ENCODE results near the gene SLC2A4RG.

Gene SLC2A4RG

DNA sequence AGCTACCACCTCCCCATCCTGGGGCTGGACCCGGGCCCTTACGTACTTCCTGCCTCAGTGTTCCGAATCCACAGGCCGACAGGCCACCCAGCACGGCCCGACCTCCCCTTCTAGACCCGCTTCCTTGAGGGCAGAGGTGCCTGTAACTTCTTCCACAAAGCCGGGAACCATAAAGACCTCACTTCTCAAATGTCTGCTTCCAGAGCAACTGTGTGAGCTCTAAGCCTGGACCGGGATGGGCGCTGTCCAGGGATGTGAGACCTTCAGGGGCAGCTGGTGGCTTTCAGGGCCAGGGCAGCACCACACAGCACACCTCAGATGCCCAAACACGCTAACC lies 9.3 kb downstream of the SLC2A4RG start:
- Histone ChIP-seq H3K27ac (ENCODE audit: insufficient read depth, low read depth, low read length, poor library complexity, severe bottlenecking) (no peak overlapping the region), H3K4me1 (ENCODE audit: control insufficient read depth, insufficient read depth, low read length) (peaks cover 4% of the 10 kb centered on the region)
- WGBS, 2 experiments: 93 to 94% methylated on average over 11 of the region's 11 CpGs

DNA sequence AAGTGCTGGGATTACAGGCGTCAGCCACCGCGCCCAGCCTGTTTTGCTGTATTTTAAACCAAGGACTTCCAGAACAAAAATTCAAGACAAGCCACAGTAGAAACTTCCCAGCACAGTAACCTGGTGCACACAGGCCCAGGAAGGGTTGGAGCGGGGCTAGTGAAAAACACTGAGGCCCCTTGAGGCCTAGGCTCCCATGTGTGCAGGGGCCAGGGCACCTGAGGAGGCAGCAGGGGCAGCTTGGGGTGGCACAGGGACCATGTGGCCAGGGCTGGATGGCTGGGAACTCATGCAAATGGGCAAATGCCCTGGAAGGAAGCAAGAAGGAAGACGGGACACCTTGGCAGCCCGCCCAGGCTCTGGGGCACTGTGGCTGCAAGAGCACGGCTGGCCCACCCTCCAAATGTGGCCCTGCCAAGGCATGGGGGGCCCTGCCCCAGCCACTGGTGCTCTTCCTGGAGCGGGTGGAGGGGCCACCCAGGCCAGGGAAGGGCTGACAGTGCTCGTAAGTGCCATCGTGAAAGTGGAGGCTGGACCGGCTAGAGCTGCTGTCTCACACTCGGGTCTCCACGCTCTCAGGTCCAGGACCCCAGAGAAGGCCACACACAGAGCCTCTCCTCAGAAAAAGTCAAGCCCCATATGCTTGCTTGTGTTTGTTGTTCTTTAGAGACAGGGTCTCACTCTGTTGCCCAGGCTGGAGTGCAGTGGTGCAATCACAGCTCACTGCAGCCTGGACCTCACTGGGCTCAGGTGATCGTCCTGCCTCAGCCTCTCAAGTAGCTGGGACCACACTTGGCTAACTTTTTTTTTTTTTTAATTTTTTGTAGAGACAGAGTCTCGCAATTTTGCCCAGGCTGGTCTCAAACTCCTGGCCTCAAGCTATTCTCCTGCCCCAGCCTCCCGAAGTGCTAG lies 10.3 kb downstream of the SLC2A4RG start:
- WGBS, 2 experiments: 96% methylated on average over 16 of the region's 16 CpGs

More for the DNA sequence above, 9.3 kb downstream of the SLC2A4RG start:
- no peak overlapping the region for H3K4me3 ChIP-seq (ENCODE audit: insufficient read depth, low read depth, low read length)
- no peaks in the 10 kb centered on the region for H3K36me3 ChIP-seq (ENCODE audit: control insufficient read depth, insufficient read depth, low read length)
- no peaks in the 10 kb centered on the region for H3K9me3 ChIP-seq (ENCODE audit: control insufficient read depth, low read length)
- H3K27me3 ChIP-seq (ENCODE audit: control insufficient read depth, insufficient read depth, low read length, poor library complexity, severe bottlenecking): no peaks in the 10 kb centered on the region

DNA sequence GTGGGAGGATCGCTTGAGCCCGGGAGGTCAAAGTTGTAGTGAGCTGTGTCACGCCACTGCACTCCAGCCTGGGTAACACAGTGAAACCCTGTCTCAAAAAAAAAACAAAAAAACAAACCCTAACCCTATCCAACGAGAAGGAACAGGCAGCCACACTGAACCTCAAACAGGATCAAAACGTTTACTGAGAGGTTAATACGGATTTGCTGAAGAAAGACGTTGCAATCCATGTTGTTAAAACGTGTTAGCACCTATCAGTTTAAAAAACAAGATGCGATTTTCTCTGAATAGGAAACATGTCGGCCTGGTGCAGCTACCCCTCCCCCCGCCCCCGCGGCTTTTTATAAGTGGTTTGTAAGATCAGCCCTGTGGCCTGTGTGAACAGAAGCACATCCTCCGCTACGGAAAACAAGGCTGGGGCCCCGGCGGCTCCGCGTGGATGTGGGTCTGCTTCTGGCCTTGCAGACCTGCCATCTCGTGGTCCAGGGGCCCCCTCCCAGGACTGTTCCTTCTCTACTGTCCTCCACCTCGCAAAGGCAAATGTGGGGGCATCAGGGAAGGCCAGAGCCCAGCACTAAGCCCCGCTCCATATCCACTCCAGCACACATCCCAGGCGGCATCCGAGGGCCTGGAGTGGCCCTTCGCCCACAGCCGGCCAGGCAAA lies 11.4 kb downstream of the SLC2A4RG start:
- H3K4me3 ChIP-seq (ENCODE audit: insufficient read depth, low read depth, low read length): no peak overlapping the region
- no peaks in the 10 kb centered on the region for H3K36me3 ChIP-seq (ENCODE audit: control insufficient read depth, insufficient read depth, low read length)
- no peak overlapping the region for H3K27ac ChIP-seq (ENCODE audit: insufficient read depth, low read depth, low read length, poor library complexity, severe bottlenecking)
- no peaks in the 10 kb centered on the region for H3K27me3 ChIP-seq (ENCODE audit: control insufficient read depth, insufficient read depth, low read length, poor library complexity, severe bottlenecking)
- no peaks in the 10 kb centered on the region for H3K4me1 ChIP-seq (ENCODE audit: control insufficient read depth, insufficient read depth, low read length)
- H3K9me3 ChIP-seq (ENCODE audit: control insufficient read depth, low read length): no peaks in the 10 kb centered on the region
- 84% methylated on average over 26 of the region's 26 CpGs for WGBS, 2 experiments

More for the DNA sequence above, 10.3 kb downstream of the SLC2A4RG start:
- Histone ChIP-seq H3K4me1 (ENCODE audit: control insufficient read depth, insufficient read depth, low read length) (peaks cover 3% of the 10 kb centered on the region), H3K36me3 (ENCODE audit: control insufficient read depth, insufficient read depth, low read length) (no peaks in the 10 kb centered on the region), H3K27me3 (ENCODE audit: control insufficient read depth, insufficient read depth, low read length, poor library complexity, severe bottlenecking) (no peaks in the 10 kb centered on the region), H3K9me3 (ENCODE audit: control insufficient read depth, low read length) (no peaks in the 10 kb centered on the region), H3K4me3 (ENCODE audit: insufficient read depth, low read depth, low read length) (no peak overlapping the region), H3K27ac (ENCODE audit: insufficient read depth, low read depth, low read length, poor library complexity, severe bottlenecking) (no peak overlapping the region)

DNA sequence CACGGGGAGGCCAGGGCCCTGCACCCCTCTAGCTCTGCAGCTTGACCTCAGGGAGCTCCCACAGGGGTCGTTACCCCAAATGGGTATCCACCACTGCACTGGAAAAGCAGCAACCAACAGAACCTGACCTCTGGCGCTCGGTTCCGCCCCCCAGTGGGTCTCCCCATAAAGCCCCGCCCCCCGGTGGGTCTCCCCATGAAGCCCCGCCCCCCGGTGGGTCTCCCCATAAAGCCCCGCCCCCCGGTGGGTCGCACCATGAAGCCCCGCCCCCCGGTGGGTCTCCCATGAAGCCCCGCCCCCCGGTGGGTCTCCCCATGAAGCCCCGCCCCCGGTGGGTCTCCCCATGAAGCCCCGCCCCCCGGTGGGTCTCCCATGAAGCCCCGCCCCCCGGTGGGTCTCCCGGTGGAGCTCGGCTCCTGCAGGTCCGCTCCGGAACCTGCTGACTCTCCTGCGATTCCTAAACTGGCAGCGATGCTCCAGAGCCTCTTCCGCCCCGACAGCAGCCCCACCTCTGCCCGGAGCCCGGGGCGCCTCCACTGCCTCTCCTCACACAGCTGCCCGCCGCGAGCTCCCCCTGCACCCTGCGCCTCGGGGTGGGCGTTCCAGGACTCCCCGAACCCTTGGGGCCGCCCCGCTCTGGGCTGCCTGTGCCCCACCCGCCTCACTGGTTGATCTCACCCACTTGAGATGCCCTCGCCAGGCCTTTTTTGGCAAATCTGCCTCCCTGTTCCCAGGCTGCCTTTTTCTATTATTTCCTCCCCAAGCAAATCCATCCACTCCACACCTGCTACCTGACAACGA lies 12.1 kb downstream of the SLC2A4RG start:
- Histone ChIP-seq H3K36me3 (ENCODE audit: control insufficient read depth, insufficient read depth, low read length) (no peaks in the 10 kb centered on the region), H3K4me3 (ENCODE audit: insufficient read depth, low read depth, low read length) (no peak overlapping the region), H3K4me1 (ENCODE audit: control insufficient read depth, insufficient read depth, low read length) (no peaks in the 10 kb centered on the region), H3K9me3 (ENCODE audit: control insufficient read depth, low read length) (no peaks in the 10 kb centered on the region), H3K27me3 (ENCODE audit: control insufficient read depth, insufficient read depth, low read length, poor library complexity, severe bottlenecking) (no peaks in the 10 kb centered on the region), H3K27ac (ENCODE audit: insufficient read depth, low read depth, low read length, poor library complexity, severe bottlenecking) (no peak overlapping the region)
- WGBS, 2 experiments: 84 to 90% methylated on average over 42 to 45 of the region's 45 CpGs

DNA sequence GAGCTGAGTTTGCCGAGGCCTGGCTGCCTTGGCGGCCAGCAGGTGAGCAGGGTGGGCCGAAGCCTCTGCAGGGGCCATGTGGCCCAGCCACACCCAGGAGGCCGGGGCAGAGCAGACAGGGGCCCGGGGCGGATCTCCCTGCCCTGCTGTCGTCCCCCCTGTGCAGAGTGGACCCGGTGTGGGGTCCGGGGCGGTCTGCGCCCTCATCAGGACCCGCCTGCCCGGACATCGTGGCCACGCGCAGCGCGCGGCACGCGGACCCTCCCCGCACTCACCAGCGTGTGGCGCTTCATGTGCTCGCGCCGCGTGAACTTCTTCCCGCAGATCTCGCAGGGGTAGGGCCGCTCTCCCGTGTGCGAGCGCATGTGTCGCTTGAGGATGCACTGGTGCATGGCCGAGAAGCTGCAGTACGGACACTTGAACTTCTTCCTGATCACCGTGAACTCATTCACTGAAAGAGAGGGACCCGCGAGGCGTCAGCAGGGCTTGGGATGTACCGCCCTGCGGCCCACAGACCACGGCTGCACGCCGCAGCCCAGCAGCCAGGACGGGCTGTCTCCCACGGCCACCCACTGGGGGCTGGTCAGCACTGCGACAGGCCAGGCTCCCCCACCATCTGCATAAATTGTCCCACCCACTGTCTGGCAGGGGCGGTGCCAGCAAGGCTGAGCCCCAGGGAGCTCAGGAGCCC lies 13.0 kb downstream of the SLC2A4RG start:
- Histone ChIP-seq H3K36me3 (ENCODE audit: control insufficient read depth, insufficient read depth, low read length) (no peaks in the 10 kb centered on the region), H3K27ac (ENCODE audit: insufficient read depth, low read depth, low read length, poor library complexity, severe bottlenecking) (no peak overlapping the region), H3K9me3 (ENCODE audit: control insufficient read depth, low read length) (no peaks in the 10 kb centered on the region), H3K4me3 (ENCODE audit: insufficient read depth, low read depth, low read length) (no peak overlapping the region), H3K4me1 (ENCODE audit: control insufficient read depth, insufficient read depth, low read length) (no peaks in the 10 kb centered on the region), H3K27me3 (ENCODE audit: control insufficient read depth, insufficient read depth, low read length, poor library complexity, severe bottlenecking) (no peaks in the 10 kb centered on the region)
- 90 to 92% methylated on average over 50 of the region's 50 CpGs for WGBS, 2 experiments

DNA sequence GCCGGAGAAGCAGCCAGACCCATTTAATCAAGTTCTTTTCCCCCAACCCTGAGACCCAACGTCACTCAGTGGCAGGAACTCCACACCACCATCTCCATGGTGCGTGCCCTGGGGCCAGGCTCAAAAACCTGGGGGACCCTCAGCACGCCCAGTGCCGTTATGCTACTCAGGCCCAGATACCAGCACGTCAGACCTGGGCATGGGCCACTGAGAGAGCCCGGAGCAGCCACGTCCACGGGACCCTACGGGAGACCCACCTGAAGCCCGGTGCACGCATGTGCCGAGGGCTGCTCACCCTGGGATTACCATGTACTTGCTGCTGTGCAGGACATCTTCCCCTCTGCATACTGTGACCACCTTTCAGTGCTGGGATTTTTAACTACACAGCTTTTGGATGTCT lies 13.8 kb downstream of the SLC2A4RG start:
- Histone ChIP-seq H3K4me3 (ENCODE audit: insufficient read depth, low read depth, low read length) (no peak overlapping the region), H3K36me3 (ENCODE audit: control insufficient read depth, insufficient read depth, low read length) (no peaks in the 10 kb centered on the region), H3K27me3 (ENCODE audit: control insufficient read depth, insufficient read depth, low read length, poor library complexity, severe bottlenecking) (no peaks in the 10 kb centered on the region), H3K4me1 (ENCODE audit: control insufficient read depth, insufficient read depth, low read length) (no peaks in the 10 kb centered on the region), H3K27ac (ENCODE audit: insufficient read depth, low read depth, low read length, poor library complexity, severe bottlenecking) (no peak overlapping the region), H3K9me3 (ENCODE audit: control insufficient read depth, low read length) (no peaks in the 10 kb centered on the region)
- WGBS, 2 experiments: 94 to 95% methylated on average over 13 of the region's 13 CpGs

DNA sequence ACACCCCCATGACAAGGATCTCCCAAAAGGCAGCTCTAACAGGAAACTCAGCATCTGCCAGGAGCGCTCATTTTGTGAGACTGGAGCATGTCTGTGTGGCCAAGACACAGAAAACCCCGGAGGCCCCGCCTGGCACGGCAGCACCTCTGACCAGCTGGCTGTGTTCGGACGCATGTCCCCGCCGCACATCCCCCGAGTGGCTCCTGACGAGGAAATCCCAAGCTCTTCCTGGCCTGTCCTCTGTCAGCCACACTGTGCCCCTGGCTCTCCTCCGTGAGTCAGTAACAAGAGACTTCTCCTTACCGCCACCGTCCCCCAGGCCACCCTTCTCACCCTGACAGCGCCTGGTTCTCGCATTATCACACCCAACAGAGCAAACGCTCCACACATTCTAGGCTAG lies 14.4 kb downstream of the SLC2A4RG start:
- Histone ChIP-seq H3K27me3 (ENCODE audit: control insufficient read depth, insufficient read depth, low read length, poor library complexity, severe bottlenecking) (no peaks in the 10 kb centered on the region), H3K36me3 (ENCODE audit: control insufficient read depth, insufficient read depth, low read length) (no peaks in the 10 kb centered on the region), H3K4me3 (ENCODE audit: insufficient read depth, low read depth, low read length) (no peak overlapping the region), H3K4me1 (ENCODE audit: control insufficient read depth, insufficient read depth, low read length) (no peaks in the 10 kb centered on the region), H3K27ac (ENCODE audit: insufficient read depth, low read depth, low read length, poor library complexity, severe bottlenecking) (no peak overlapping the region), H3K9me3 (ENCODE audit: control insufficient read depth, low read length) (no peaks in the 10 kb centered on the region)
- 83% methylated on average over 16 of the region's 16 CpGs for WGBS, 2 experiments

DNA sequence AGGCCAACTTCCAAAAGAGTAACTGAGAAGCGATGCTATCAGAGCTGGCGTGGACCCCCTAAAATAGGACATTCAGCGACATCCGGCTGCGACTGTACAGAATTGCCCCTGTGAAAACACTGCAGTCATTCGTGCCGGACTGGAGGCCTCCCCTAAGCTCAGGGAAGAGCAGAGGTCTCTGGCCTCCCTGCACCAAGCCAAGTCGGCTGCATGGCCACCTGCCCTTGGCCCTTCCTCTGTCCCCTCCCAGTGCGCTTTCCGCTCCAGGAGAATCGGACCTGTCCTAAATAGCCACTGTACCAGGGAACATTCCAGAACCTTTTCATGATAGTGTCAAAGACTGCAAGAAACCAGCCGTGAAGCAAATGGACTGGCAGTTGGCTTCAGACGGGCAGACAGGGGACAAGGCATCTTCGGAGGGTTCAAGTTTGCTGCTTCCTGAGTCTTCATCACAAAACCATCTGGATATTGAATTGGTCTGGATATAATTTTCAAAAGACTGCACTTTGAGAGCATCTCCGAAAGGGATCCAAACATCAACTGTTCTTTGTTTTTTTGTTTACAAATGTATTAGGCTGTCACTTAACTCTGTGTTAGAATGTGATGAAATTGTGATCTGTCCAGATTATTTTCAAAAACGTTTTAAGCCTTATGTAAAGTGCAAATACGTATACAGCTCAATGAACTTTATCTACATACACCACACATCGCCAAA lies 16.5 kb downstream of the SLC2A4RG start:
- Histone ChIP-seq H3K27me3 (ENCODE audit: control insufficient read depth, insufficient read depth, low read length, poor library complexity, severe bottlenecking) (no peaks in the 10 kb centered on the region), H3K27ac (ENCODE audit: insufficient read depth, low read depth, low read length, poor library complexity, severe bottlenecking) (no peak overlapping the region), H3K4me1 (ENCODE audit: control insufficient read depth, insufficient read depth, low read length) (no peaks in the 10 kb centered on the region), H3K36me3 (ENCODE audit: control insufficient read depth, insufficient read depth, low read length) (no peaks in the 10 kb centered on the region), H3K9me3 (ENCODE audit: control insufficient read depth, low read length) (no peaks in the 10 kb centered on the region), H3K4me3 (ENCODE audit: insufficient read depth, low read depth, low read length) (no peak overlapping the region)
- 89% methylated on average over 18 of the region's 18 CpGs for WGBS, 2 experiments

DNA sequence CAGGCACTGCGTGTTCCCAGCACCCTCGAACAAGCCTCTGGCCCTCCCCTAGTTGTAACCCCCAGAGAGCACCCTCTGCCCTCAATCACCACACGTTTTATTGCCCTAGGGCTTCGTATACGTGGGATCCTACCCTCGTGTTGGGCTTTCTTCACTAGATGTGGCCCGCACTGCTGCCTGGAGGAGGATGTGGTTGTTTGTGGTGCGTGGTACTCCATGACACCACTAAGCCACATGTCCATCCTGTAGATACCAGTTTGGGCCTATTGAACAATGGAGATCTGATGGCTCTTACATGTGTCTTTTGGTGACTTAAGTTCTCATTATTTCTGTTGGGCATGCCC lies 17.0 kb downstream of the SLC2A4RG start:
- Histone ChIP-seq H3K4me1 (ENCODE audit: control insufficient read depth, insufficient read depth, low read length) (no peaks in the 10 kb centered on the region), H3K9me3 (ENCODE audit: control insufficient read depth, low read length) (no peaks in the 10 kb centered on the region), H3K4me3 (ENCODE audit: insufficient read depth, low read depth, low read length) (no peak overlapping the region), H3K27me3 (ENCODE audit: control insufficient read depth, insufficient read depth, low read length, poor library complexity, severe bottlenecking) (no peaks in the 10 kb centered on the region), H3K36me3 (ENCODE audit: control insufficient read depth, insufficient read depth, low read length) (no peaks in the 10 kb centered on the region), H3K27ac (ENCODE audit: insufficient read depth, low read depth, low read length, poor library complexity, severe bottlenecking) (no peak overlapping the region)
- WGBS, 2 experiments: 85 to 88% methylated on average over 8 of the region's 8 CpGs

Data from ectodermal cell (in vitro differentiated cells).